Measurements from ENCODE around the gene TBC1D22A. TPM values are rescaled to one million over a fixed set of nuclear protein-coding genes. Genes with fewer than 3 reads are reported as not detected.

The TBC1D22A gene
- total RNA-seq, 2 donors from 2014 or later: 21.0 to 27.9 TPM

DNA sequence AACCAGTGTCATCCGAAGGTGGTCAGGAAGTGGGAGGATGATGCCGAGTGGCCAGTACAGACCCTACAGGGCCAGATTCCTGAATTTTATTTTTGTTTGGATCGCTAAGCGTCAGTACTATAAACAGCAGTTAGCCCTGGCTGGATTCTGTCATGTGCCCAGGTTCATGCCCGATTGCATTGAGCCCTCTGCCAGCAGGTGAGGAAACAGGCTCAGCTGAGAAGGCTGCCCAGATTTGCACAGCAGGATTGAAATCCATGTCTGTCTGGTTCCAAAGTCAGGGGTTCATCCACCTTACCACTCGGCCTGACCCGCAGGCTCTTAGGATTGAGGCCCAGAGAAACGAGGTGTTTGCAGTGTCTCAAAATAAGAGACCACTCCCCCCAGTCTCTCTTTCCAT lies 9.1 kb upstream of the TBC1D22A start:
- Histone ChIP-seq H3K36me3 (ENCODE audit: control insufficient read depth, insufficient read depth, low read length) (peaks cover 5% of the 10 kb centered on the region), H3K27me3 (ENCODE audit: control insufficient read depth, insufficient read depth, low read length, poor library complexity, severe bottlenecking) (no peaks in the 10 kb centered on the region), H3K9me3 (ENCODE audit: control insufficient read depth, low read length) (peaks cover 29% of the 10 kb centered on the region), H3K27ac (ENCODE audit: low read depth, low read length) (no peak overlapping the region), H3K4me1 (ENCODE audit: control insufficient read depth, insufficient read depth, low read length) (no peaks in the 10 kb centered on the region), H3K4me3 (ENCODE audit: low read length) (no peak overlapping the region), H3K9ac (ENCODE audit: extremely low read depth, low read length, poor library complexity, severe bottlenecking) (no peak overlapping the region)
- Mint-ChIP-seq H3K4me1 (no peaks in the 10 kb centered on the region), H3K9me3 (peaks cover 30% of the 10 kb centered on the region), H3K4me3 (no peak overlapping the region), H3K36me3 (ENCODE audit: low read depth) (peaks cover 11% of the 10 kb centered on the region), H3K27me3 (ENCODE audit: insufficient read depth) (peaks cover 4% of the 10 kb centered on the region), H3K27ac (no peak overlapping the region)
- TF ChIP-seq, protein P1, sequence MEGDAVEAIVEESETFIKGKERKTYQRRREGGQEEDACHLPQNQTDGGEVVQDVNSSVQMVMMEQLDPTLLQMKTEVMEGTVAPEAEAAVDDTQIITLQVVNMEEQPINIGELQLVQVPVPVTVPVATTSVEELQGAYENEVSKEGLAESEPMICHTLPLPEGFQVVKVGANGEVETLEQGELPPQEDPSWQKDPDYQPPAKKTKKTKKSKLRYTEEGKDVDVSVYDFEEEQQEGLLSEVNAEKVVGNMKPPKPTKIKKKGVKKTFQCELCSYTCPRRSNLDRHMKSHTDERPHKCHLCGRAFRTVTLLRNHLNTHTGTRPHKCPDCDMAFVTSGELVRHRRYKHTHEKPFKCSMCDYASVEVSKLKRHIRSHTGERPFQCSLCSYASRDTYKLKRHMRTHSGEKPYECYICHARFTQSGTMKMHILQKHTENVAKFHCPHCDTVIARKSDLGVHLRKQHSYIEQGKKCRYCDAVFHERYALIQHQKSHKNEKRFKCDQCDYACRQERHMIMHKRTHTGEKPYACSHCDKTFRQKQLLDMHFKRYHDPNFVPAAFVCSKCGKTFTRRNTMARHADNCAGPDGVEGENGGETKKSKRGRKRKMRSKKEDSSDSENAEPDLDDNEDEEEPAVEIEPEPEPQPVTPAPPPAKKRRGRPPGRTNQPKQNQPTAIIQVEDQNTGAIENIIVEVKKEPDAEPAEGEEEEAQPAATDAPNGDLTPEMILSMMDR (conservative IDR thresholded peaks at IDR 0.05): no peak
- WGBS, 2 experiments (ENCODE audit: insufficient coverage in 1 of 2, insufficient read length in 1 of 2): 94 to 95% methylated on average over 6 to 8 of the region's 8 CpGs
- DNase-seq: no peak

DNA sequence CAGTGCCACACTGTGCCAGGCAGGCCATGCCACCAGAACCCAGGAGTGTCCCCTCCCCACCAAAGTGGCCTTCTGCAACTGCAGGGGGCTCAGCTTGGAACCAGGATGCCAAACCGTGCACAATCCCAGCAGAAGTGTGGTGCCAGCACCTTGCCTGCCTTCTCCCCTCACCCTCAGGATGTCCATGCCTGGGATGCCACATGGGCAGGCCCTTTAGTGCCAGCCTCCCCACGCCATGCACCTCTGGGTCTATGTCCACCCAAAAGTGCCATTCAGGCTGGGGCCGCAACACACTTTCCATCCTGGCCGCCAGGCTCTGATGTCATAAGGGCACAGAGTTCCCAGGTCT lies 8.7 kb upstream of the TBC1D22A start:
- peaks cover 14% of the 10 kb centered on the region for H3K36me3 Mint-ChIP-seq (ENCODE audit: low read depth)
- Histone ChIP-seq H3K27ac (ENCODE audit: low read depth, low read length) (no peak overlapping the region), H3K36me3 (ENCODE audit: control insufficient read depth, insufficient read depth, low read length) (peaks cover 5% of the 10 kb centered on the region), H3K9me3 (ENCODE audit: control insufficient read depth, low read length) (peaks cover 29% of the 10 kb centered on the region), H3K27me3 (ENCODE audit: control insufficient read depth, insufficient read depth, low read length, poor library complexity, severe bottlenecking) (no peaks in the 10 kb centered on the region), H3K4me3 (ENCODE audit: low read length) (no peak overlapping the region), H3K4me1 (ENCODE audit: control insufficient read depth, insufficient read depth, low read length) (no peaks in the 10 kb centered on the region), H3K9ac (ENCODE audit: extremely low read depth, low read length, poor library complexity, severe bottlenecking) (no peak overlapping the region)
- TF ChIP-seq, protein P1 (conservative IDR thresholded peaks at IDR 0.05): no peak
- no peak overlapping the region for H3K27ac Mint-ChIP-seq
- no peak for DNase-seq
- H3K27me3 Mint-ChIP-seq (ENCODE audit: insufficient read depth): peaks cover 4% of the 10 kb centered on the region
- H3K9me3 Mint-ChIP-seq: peaks cover 33% of the 10 kb centered on the region
- no peak overlapping the region for H3K4me3 Mint-ChIP-seq
- WGBS, 2 experiments (ENCODE audit: insufficient coverage in 1 of 2, insufficient read length in 1 of 2): 89 to 96% methylated on average over 4 of the region's 4 CpGs
- peaks cover 4% of the 10 kb centered on the region for H3K4me1 Mint-ChIP-seq

DNA sequence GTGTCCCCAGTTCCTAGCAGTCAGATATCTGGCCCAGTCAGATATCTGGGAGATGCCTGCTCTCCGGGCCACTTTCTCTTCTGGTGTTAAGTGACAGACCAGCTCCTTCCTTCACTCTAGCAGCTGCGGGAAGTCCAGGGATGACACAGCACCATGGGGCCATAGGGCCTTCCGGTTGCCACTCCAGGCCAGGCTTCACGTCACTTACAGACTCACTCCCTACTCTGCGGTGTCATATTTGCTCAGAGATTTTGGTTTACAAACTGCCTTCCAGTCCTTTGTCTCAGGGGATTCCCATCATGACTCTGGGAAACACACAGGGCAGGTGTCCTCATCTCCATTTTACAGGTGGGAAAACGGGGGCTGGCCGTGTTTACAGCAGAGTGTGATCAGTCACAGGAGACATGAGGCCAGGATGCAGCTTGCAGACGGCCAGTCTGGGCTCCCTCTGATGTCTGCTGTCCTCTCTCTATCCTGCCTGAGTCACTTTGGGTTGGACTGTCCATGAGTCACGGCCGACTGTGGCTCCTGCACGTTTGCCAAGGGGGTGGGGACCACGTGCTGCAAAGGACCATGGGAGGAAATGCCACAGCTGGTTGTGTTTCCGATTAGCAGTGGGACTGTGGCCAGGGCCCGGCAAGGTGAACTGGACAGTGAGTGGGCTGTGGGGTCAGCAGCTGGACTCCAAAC lies 8.2 kb upstream of the TBC1D22A start:
- H3K36me3 ChIP-seq (ENCODE audit: control insufficient read depth, insufficient read depth, low read length): peaks cover 5% of the 10 kb centered on the region
- Mint-ChIP-seq H3K27ac (no peak overlapping the region), H3K4me1 (peaks cover 8% of the 10 kb centered on the region), H3K27me3 (ENCODE audit: insufficient read depth) (peaks cover 2% of the 10 kb centered on the region), H3K9me3 (peaks cover 33% of the 10 kb centered on the region), H3K4me3 (no peak overlapping the region), H3K36me3 (ENCODE audit: low read depth) (peaks cover 14% of the 10 kb centered on the region)
- H3K9ac ChIP-seq (ENCODE audit: extremely low read depth, low read length, poor library complexity, severe bottlenecking): no peak overlapping the region
- H3K27ac ChIP-seq (ENCODE audit: low read depth, low read length): no peak overlapping the region
- H3K9me3 ChIP-seq (ENCODE audit: control insufficient read depth, low read length): peaks cover 29% of the 10 kb centered on the region
- TF ChIP-seq, protein P1 (conservative IDR thresholded peaks at IDR 0.05): no peak
- H3K4me1 ChIP-seq (ENCODE audit: control insufficient read depth, insufficient read depth, low read length): peaks cover 3% of the 10 kb centered on the region
- no peak for DNase-seq
- H3K27me3 ChIP-seq (ENCODE audit: control insufficient read depth, insufficient read depth, low read length, poor library complexity, severe bottlenecking): no peaks in the 10 kb centered on the region
- H3K4me3 ChIP-seq (ENCODE audit: low read length): no peak overlapping the region
- WGBS, 2 experiments (ENCODE audit: insufficient coverage in 1 of 2, insufficient read length in 1 of 2): 82 to 84% methylated on average over 9 to 14 of the region's 14 CpGs

Data from endodermal cell (in vitro differentiated cells).